Calu3 (cell line): Measurements from ENCODE around the gene SH3RF1. TPM values are rescaled to one million over a fixed set of nuclear protein-coding genes. Genes with fewer than 3 reads are reported as not detected.

ENCODE experiments used
- BruUV-seq: library from RNA; stranded (reverse); fragments of 400-500 nt; replicated peaks from 2 replicates; lab custom pipeline; 2021; lab: Mats Ljungman, UMichigan
- CTCF ChIA-PET: fragments of 300-600 bp; sonication (Branson Sonifier 250); formaldehyde crosslinking; loops from one replicate; lab custom pipeline; 2022; ENCODE audit warnings: antibody characterized with exemption; lab: Charles Lee
- DNase-seq: peaks from one replicate; pipeline ENCODE4 v3.0.0; 2022
- H3K27ac Mint-ChIP-seq: one replicate; pipeline ENCODE4 v1.8.0; 2022; ENCODE audit warnings: mixed read lengths; ENCODE audit not compliant: unreplicated experiment
- H3K27me3 Mint-ChIP-seq: one replicate; pipeline ENCODE4 v1.8.0; 2022; ENCODE audit warnings: mixed read lengths; ENCODE audit not compliant: unreplicated experiment
- H3K36me3 Mint-ChIP-seq: one replicate; pipeline ENCODE4 v1.8.0; 2022; ENCODE audit warnings: mild to moderate bottlenecking, moderate library complexity, mixed read lengths; ENCODE audit not compliant: insufficient read depth, unreplicated experiment
- H3K4me1 Mint-ChIP-seq: one replicate; pipeline ENCODE4 v1.8.0; 2022; ENCODE audit warnings: mild to moderate bottlenecking, low read depth, mixed read lengths; ENCODE audit not compliant: unreplicated experiment
- H3K4me3 Mint-ChIP-seq: one replicate; pipeline ENCODE4 v1.8.0; 2022; ENCODE audit warnings: mild to moderate bottlenecking, low read depth, moderate library complexity, mixed read lengths; ENCODE audit not compliant: unreplicated experiment
- H3K9me3 Mint-ChIP-seq: one replicate; pipeline ENCODE4 v1.8.0; 2022; ENCODE audit warnings: low read depth, mixed read lengths; ENCODE audit not compliant: unreplicated experiment
- CTCF ChIP-seq: fragments of 200-600 bp; IDR thresholded peaks from one replicate; pipeline ENCODE4 v1.8.0; 2022; ENCODE audit warnings: antibody characterized with exemption; ENCODE audit not compliant: unreplicated experiment
- intact Hi-C: fragments of 100-400 bp; cut with micrococcal nuclease; formaldehyde crosslinking; loops from one replicate; pipeline ENCODE4 v1.10.0; 2022; ENCODE audit not compliant: unreplicated experiment
- total RNA-seq: library from RNA; stranded (reverse); gene quantifications from 2 replicates; pipeline ENCODE4 v1.2.3, GENCODE V29; 2022

The SH3RF1 gene
- total RNA-seq, 1 experiment from 2014 or later, result 70.1 TPM

- Mint-ChIP-seq H3K36me3 (peaks cover 63% of the 10 kb centered on the region), H3K27ac (peak overlapping the region; percentile 99), H3K9me3 (no peaks in the 10 kb centered on the region), H3K4me1 (peaks cover 45% of the 10 kb centered on the region), H3K4me3 (no peak overlapping the region), H3K27me3 (no peaks in the 10 kb centered on the region)
- BruUV-seq, result no TSS peak
- CTCF ChIA-PET, result no interaction called here
- no peak for DNase-seq
- intact Hi-C loops, result loop anchor here (2.0 kb wide), 1 partner anchor 236 kb away; no protein-coding TSS in a partner anchor
- TF ChIP-seq CTCF, result no peak
Observed at GRCh38 chr4:169248645-169249044, 22.1 kb downstream of the SH3RF1 start.

GRCh38 chr4:169246957-169247396 is 23.8 kb downstream of the SH3RF1 start:
- Mint-ChIP-seq H3K4me1 (peaks cover 36% of the 10 kb centered on the region), H3K36me3 (peaks cover 66% of the 10 kb centered on the region), H3K9me3 (no peaks in the 10 kb centered on the region), H3K27me3 (no peaks in the 10 kb centered on the region), H3K4me3 (peak overlapping the region; percentile 21), H3K27ac (peak overlapping the region; percentile 85)
- CTCF ChIA-PET, result interaction anchor here (1.3 kb wide), 1 partner anchor 8 kb away, joined by 5 read pairs; no protein-coding TSS in a partner anchor
- no TSS peak for BruUV-seq
- TF ChIP-seq CTCF, result no peak
- intact Hi-C loops, result loop anchor here (2.0 kb wide), 1 partner anchor 18 kb away; no protein-coding TSS in a partner anchor
- no peak for DNase-seq

GRCh38 chr4:169246279-169246678 is 24.5 kb downstream of the SH3RF1 start:
- Mint-ChIP-seq H3K27me3 (no peaks in the 10 kb centered on the region), H3K4me1 (peaks cover 36% of the 10 kb centered on the region), H3K4me3 (no peak overlapping the region), H3K27ac (no peak overlapping the region), H3K9me3 (no peaks in the 10 kb centered on the region), H3K36me3 (peaks cover 60% of the 10 kb centered on the region)
- intact Hi-C loops, result loop anchor here (2.0 kb wide), 1 partner anchor 17 kb away; no protein-coding TSS in a partner anchor
- DNase-seq, result no peak
- CTCF ChIA-PET, result interaction anchor here (1.3 kb wide), 1 partner anchor 8 kb away, joined by 5 read pairs; no protein-coding TSS in a partner anchor
- no TSS peak for BruUV-seq
- TF ChIP-seq CTCF, result no peak

GRCh38 chr4:169245061-169245460 is 25.7 kb downstream of the SH3RF1 start:
- no peaks in the 10 kb centered on the region for H3K27me3 Mint-ChIP-seq
- H3K4me3 Mint-ChIP-seq, result no peak overlapping the region
- H3K9me3 Mint-ChIP-seq, result no peaks in the 10 kb centered on the region
- CTCF ChIA-PET, result no interaction called here
- intact Hi-C loops, result no loop called here
- H3K27ac Mint-ChIP-seq, result no peak overlapping the region
- no peak for TF ChIP-seq CTCF
- BruUV-seq, result no TSS peak
- no peak for DNase-seq
- H3K36me3 Mint-ChIP-seq, result peaks cover 56% of the 10 kb centered on the region
- H3K4me1 Mint-ChIP-seq, result peaks cover 28% of the 10 kb centered on the region
